GM18867 (cell line): ENCODE data around the gene PTPRD.
"Not testable (repeated sequence)": the region's sequence is repeated elsewhere in the genome, so short reads cannot be mapped to it uniquely, and the experiment has no call there.

Experiments used
- ATAC-seq: cut with Tn5 transposase; IDR thresholded peaks from one replicate; pipeline ENCODE4 v1.9.1; 2021; ENCODE audit warnings: mild to moderate bottlenecking, moderate library complexity; ENCODE audit not compliant: unreplicated experiment

PTPRD gene

GRCh38 chr9:9102295-9102694 is 1510.5 kb downstream of the PTPRD start:
- no peak for ATAC-seq

- ATAC-seq = no peak
Measured at GRCh38 chr9:9100070-9100469, 1512.7 kb downstream of the PTPRD start.

- no peak for ATAC-seq
Measured at GRCh38 chr9:9099646-9100045, 1513.2 kb downstream of the PTPRD start.

- not testable (repeated sequence) for ATAC-seq
Measured at GRCh38 chr9:9097254-9097653, 1515.5 kb downstream of the PTPRD start.

- no peak for ATAC-seq
Measured at GRCh38 chr9:9091387-9091786, 1521.4 kb downstream of the PTPRD start.

- no peak for ATAC-seq
Measured at GRCh38 chr9:9079473-9079872, 1533.3 kb downstream of the PTPRD start.

GRCh38 chr9:9078301-9078700 is 1534.5 kb downstream of the PTPRD start:
- ATAC-seq = no peak

GRCh38 chr9:9061627-9062026 is 1551.2 kb downstream of the PTPRD start:
- no peak for ATAC-seq

GRCh38 chr9:9054354-9054992 is 1558.3 kb downstream of the PTPRD start:
- ATAC-seq = no peak

GRCh38 chr9:9045572-9045971 is 1567.2 kb downstream of the PTPRD start:
- no peak for ATAC-seq

- no peak for ATAC-seq
Measured at GRCh38 chr9:9045072-9045471, 1567.7 kb downstream of the PTPRD start.

- not testable (repeated sequence) for ATAC-seq
Measured at GRCh38 chr9:9043788-9044187, 1569.0 kb downstream of the PTPRD start.

- no peak for ATAC-seq
Measured at GRCh38 chr9:9041756-9042155, 1571.0 kb downstream of the PTPRD start.

GRCh38 chr9:9033022-9033421 is 1579.8 kb downstream of the PTPRD start:
- ATAC-seq = no peak

- ATAC-seq = no peak
Measured at GRCh38 chr9:9016597-9016996, 1596.2 kb downstream of the PTPRD start.

GRCh38 chr9:9004810-9005209 is 1608.0 kb downstream of the PTPRD start:
- ATAC-seq = no peak

- ATAC-seq = no peak
Measured at GRCh38 chr9:9002826-9003583, 1609.8 kb downstream of the PTPRD start.

- no peak for ATAC-seq
Measured at GRCh38 chr9:8980496-8981013, 1632.2 kb downstream of the PTPRD start.

GRCh38 chr9:8978334-8978733 is 1634.5 kb downstream of the PTPRD start:
- no peak for ATAC-seq

GRCh38 chr9:8968350-8968749 is 1644.5 kb downstream of the PTPRD start:
- not testable (repeated sequence) for ATAC-seq

- ATAC-seq = no peak
Measured at GRCh38 chr9:8963885-8964284, 1648.9 kb downstream of the PTPRD start.

- no peak for ATAC-seq
Measured at GRCh38 chr9:8962084-8962483, 1650.7 kb downstream of the PTPRD start.
